ENCODE measurements around the gene CAPN5.

The CAPN5 gene

DNA sequence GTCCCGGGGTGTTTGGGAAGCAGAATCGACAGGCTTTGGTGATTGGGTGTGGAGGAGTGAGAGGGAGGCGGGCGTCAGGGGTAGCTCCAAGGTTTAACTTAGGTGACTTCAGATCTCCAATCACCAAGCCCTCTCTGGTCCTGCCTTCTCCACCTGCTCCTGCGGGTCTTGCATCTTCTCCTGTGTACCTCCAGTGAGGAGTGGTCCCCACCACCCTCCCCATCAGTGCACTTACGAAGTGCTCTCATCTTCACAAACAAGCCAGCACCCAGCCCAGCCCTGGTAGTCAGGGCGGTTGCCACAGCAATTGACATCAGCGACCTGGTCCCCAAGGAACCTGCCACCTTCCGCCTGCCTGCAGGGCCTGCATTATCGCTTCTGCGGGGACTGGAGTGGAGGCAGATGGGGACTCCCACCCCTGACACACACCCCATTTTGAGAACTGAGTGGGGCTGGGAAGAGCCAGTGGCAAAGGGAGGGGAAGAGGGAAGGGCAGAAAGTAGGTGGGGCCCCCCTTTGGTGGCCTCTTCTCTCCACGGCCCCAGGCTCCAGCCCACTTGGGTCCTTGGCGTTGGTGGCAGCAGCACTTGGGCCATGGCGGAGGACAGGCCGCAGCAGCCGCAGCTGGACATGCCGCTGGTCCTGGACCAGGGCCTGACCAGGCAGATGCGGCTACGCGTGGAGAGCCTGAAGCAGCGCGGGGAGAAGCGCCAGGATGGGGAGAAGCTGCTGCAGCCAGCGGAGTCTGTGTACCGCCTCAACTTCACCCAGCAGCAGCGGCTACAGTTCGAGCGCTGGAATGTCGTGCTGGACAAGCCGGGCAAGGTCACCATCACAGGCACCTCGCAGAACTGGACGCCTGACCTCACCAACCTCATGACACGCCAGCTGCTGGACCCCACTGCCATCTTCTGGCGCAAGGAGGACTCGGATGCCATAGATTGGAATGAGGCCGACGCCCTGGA lies 35.8 kb downstream of the CAPN5 start, which contains the start of gene OMP:
Gene OMP (plus strand): TSS at position 595 of the 965 bp plus-strand sequence. CDS start 0 bp downstream, at position 595.
- DNase-seq = no peak

DNA sequence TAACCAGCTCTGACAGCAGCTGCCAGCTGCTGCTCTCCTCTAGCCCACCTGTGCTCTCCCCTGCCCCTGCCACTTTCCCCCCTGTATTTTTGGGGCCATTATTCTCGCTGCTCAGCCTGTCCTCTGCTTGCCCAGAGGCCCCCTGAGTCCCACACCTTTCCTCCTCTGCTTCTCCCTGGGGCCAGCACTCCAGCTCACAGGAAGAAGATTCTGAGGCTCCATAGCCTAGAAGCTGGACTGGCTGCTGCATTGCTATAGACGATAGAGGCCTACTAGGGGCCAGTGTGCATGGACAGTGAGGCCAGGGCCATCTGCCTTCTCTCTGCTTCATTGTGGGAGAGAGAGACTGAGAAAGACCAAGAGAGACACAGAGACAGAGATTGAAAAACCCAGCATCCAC lies 36.5 kb downstream of the CAPN5 start:
- no peak for DNase-seq

DNA sequence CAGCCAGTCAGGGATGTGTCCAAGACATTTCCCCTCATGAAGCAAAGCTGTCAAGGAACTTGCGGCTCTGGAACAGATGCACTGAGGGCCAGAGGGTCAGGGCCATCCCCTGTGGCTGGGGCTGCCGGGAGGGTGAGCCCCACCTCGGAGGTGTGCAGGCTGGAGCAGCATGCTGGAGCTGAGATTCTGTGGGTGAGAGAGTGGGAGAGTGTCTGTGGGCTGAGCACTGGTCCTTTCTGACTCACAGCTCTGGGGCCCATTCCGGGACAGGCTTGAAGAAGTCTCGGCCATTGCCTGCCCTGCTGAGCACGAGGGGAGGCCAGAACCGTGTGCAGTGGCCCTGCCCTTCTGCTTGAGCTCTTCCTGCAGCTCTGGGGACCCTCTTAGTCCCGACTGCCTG lies 38.0 kb downstream of the CAPN5 start:
- no peak for DNase-seq

DNA sequence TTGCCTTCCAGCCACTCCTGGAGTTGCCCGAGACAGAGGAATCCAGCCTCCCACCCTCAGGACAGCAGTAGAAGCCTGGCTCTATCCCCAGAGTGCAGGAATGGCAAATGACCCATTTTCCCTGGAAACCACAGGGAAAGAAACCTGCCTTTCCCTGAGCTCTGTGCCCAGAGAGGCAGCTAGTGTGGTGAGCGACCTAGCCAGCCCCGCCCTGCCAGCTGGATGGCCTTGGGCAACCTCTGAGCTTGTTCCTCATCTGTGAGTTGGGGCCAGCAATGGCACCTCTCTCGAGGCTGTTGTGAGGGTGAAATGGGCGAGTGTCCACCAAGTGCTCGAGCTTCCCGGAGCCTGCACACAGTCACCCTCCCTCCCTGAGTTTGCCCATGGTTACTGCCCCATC lies 39.5 kb downstream of the CAPN5 start:
- DNase-seq = peak; percentile 25

DNA sequence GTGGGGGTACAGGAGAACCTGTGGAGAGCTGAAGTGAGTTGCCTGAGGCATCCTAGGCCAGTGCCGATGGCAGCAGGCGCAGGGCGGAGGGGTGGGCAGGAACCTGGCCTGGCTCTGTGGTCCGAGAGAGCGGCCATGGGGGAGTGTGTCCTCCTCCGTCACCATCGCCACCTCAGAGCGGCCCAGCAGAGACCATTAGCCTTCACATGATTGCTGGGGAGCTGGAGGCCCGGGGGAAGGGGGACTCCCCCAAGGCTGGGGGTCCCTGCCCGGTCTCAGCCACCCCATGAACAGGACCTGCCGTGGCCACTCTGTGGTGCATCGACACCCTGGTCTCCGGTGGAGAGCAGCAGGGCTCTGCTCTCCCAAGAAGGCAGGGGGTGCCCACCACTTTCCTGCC lies 40.0 kb downstream of the CAPN5 start:
- no peak for DNase-seq

DNA sequence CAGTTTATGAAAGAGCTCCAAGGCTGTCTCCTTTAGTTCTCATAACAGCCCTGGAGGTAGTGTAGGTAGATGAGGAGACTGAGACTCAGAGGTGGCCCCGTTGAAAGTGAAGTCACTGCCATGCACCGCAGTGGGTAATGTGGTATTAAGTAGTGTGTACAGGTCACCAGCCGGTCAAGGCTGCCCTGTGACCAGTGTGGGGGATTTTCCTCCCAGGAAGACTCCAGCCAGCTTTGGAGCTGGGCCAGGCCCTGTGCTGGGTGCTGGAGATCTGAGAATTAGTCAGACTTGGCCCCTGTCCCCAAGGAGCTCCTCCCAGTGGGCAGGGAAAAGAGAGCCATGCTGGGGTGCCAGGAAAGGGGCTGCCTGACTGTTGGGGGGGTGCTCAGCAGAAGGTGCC lies 41.2 kb downstream of the CAPN5 start:
- DNase-seq = no peak

DNA sequence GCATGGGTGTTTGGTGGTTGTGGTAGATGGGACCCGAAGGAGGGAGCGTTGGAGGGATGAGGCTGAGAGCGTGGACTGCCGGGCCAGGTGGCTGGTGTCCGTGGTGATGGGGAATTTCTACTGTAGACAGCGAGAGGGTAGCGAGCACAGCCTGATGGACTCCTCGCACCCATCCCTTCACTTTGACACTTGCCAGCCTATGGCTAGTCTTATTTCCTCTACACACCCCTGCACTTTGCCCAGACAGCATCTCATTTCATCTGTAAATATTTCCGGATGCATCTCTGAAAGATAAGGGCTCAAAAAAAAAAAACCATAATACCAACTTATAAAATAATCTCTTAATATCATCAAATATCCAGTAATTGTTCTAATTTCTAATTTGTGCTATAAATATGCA lies 41.7 kb downstream of the CAPN5 start:
- DNase-seq = no peak

DNA sequence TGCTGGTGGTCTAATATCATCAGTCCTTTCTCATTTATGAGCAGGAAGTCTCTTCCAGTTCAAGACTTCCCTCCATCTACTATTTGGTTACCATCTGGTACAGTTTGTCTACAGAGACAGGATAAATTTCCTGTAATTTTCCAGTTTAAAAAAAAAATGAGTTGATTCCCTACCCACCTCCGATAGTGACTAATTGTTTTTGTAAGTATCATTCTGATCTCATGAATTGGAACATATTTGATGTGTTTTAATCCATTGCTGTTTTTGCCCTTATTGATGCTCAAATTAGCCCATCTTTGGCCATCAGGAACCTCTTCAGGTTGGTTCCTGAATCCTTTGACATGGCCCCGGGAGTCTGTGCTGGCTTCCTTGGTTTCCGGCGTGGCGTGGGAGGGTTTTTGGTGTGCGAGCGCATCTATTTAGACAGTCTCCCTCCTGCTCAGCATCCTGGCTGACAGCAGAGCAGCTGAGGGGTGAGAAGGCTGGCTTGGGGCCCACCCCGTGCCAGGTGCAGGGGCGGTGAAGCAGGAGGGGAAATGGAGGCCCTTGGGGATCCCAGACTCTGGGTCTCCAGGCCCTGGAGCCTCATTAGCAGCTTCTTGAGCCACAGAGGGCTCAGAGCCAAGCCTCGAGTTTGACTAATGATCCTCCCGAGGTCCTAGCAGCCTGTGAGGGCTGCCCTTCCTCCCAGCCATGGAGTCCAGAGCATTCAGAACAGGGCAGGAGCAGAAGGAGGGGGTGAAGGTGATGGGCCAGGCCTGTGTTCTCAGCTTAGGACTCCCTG lies 42.7 kb downstream of the CAPN5 start:
- no peak for DNase-seq

DNA sequence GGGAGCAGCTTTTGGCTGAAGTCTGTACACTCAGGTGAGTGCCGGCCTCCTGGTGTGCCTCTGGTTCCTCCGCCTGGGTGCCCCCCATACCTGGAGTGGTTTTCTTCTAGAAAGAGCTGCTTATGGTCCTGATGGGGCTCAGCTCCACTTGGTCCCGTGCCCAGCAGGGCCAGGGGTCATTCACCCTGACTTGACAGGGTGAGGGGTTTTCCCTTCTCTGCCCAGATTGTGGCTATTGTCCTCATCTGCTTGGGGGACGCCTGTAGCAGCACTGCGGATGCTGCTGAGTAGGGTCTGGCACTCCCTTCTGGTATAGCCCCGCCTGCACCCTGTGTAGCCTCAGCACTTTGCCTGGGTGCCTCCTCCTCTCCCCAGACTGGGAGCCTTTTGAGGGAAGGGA lies 44.1 kb downstream of the CAPN5 start:
- DNase-seq = no peak

DNA sequence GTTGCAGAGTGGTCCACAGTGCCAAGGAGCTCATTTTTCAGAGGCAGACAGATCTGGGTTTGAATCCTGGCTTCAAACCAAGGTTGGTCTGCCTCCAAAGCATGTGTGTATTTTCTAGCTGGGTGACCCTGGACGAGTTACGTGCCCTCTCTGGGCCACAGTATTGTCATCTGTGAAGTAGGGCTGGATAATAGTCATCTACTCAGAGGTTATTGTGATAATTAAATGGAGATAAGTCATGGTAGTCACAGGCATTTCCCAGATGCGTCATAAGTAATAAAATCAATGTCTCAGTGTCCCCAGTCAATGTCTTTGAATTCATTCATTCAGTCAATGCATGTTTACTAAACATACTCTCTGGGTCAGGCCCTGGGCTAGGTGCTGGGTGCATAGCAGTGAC lies 44.5 kb downstream of the CAPN5 start:
- no peak for DNase-seq

DNA sequence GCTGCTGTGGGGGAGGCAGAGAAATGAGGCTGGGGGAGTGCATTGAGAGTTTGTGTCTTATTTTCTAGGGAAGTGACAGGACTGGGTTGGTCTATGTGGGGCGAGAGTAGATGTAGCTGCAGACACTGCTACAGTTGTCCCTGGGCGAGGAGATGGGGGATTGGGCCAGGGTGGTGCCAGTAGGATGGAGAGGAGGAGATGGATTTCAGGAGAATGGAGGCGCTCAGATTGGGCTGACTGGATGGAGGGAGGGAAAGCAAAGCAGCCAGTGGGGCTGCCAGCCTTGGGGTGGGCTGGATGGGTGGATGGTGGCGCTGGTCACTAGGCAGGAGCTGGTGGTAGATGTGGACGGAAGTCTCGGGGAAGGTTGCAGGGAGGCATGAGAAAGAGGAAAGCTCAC lies 45.2 kb downstream of the CAPN5 start:
- no peak for DNase-seq

DNA sequence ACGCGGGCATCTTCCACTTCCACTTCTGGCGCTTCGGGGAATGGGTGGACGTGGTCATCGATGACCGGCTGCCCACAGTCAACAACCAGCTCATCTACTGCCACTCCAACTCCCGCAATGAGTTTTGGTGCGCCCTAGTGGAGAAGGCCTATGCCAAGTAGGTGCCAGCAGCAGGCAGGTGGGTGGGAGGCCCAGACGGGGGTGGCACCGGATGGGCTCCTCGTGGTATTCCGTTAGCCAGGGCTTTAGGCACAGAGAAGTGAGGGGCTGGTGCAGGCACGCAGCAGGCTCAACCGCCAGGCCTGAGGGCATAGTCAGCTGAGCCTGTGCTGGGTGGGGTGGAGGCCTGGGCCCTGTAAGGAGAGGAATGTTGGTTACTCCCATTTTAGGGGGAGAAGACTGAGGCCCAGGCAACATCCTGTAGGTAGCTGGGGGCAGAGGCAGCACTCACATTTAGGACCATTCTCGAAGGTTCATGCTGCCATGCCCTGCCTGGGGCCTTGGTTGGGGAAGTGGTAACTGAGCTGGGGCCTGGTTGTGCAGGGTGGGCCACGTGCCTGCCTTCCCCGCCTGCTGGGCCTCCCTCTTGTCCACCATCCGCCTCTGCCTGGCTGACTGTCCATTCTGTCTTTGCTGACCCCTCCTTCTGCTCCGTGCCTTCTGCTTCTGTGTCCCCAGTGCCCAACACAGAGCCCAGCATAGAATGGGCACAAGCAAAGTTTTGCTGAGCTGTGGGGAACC lies 46.0 kb downstream of the CAPN5 start:
- DNase-seq = no peak

DNA sequence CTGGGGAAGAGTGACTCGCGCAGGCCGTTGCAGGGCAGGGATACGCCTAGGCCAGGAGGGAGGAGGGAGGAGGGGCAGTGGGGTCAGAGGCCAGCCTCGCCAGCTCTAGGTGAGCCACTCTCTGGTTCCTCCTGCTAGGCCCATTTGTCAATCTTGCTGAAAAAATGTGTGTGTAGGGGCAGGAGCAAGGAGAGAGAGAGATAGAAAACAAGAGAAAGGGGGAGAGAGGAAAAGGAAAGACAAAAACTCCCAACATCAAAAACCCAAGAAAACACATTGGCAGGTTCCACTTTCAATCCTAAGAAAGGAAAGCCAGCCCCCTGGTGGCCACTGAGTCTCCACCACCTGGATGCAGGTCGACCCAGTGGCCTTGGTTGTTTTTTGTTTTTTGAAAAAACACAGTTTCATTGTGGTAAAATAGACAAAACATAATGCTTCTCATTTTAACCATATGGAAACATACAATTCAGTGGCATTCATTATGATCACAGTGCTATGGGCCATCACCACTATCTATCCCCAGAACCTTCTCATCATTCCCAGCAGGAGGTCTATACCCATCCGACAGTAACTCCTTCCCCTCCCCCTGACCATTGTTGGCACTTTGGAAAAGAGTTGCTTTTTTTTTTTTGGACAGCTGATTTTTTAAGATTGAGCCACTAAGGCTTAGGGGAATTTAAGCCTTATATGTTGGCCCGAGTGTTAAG lies 46.8 kb downstream of the CAPN5 start:
- DNase-seq = peak; percentile 79

DNA sequence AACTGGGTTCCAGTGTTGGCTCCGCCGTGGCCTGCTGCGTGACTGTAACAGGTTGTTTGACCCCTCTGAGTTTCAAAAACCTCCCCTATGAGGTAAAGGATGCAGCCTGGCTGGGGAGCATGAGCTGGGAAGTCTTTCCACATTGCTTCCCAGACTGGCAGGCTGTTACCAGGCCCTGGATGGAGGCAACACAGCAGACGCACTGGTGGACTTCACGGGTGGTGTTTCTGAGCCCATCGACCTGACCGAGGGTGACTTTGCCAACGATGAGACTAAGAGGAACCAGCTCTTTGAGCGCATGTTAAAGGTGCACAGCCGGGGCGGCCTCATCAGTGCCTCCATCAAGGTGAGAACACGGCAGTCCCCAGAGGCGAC lies 47.3 kb downstream of the CAPN5 start:
- no peak for DNase-seq

DNA sequence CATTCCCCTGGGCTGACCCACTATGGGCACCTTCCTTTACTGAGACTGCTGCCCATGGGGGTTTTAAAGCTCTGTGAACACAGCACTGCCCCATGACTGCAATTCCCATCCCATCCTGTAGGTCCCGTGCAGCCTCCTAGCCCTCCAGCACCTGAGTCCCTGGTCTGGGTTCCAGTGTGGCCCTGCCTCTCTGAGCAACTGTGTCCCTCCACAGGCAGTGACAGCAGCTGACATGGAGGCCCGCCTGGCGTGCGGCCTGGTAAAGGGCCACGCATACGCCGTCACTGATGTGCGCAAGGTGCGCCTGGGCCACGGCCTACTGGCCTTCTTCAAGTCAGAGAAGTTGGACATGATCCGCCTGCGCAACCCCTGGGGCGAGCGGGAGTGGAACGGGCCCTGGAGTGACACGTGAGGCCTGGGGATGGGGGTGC lies 48.4 kb downstream of the CAPN5 start:
- peak; percentile 45 for DNase-seq

DNA sequence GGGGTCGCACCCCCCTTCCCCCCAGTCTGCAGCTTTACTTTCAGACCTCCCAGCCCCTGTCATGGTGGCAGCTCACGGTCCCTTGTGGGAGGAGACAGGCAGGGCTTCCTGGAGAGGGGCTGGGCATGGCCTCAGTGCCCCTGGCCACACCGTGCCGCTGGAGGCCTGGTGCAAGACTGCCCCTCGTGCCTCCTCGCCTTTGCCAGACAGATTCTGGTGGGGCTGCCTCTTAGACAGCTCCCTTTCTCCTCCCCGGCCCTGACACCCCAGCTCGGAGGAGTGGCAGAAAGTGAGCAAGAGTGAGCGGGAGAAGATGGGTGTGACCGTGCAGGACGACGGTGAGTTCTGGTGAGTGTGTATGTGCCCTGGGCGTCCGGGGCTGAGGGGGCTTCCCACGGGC lies 49.2 kb downstream of the CAPN5 start:
- no peak for DNase-seq

DNA sequence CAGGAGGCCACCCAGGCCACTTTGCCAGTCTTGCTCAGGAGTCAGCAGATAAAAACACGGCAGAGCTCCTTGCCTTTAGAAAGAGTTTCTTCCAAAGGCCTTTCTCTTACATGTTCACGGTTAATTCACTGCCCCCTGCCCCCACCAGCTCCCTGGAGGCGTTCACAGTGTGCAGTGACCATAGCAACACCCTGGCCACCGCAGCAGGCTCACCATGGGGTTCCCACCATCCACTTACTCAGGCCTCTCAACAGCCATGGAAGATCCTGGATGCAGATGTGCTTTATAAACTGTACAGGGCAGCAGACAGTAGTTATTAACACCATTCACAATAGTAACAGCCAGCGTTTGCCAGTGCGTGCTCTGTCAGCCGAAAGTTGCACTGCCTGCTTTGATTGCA lies 50.7 kb downstream of the CAPN5 start:
- DNase-seq = no peak

DNA sequence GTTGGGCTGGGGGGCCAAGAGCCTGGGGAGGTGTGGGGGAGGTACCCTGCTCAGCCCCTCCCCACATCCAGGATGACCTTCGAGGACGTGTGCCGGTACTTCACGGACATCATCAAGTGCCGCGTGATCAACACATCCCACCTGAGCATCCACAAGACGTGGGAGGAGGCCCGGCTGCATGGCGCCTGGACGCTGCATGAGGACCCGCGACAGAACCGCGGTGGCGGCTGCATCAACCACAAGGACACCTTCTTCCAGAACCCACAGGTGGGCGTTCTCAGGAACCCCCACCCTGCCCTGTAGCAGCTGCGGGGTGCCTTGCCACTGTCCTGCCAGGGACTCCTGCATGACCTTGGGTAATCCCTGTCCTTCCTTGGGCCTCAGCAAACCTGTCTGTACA lies 51.3 kb downstream of the CAPN5 start:
- DNase-seq = no peak

DNA sequence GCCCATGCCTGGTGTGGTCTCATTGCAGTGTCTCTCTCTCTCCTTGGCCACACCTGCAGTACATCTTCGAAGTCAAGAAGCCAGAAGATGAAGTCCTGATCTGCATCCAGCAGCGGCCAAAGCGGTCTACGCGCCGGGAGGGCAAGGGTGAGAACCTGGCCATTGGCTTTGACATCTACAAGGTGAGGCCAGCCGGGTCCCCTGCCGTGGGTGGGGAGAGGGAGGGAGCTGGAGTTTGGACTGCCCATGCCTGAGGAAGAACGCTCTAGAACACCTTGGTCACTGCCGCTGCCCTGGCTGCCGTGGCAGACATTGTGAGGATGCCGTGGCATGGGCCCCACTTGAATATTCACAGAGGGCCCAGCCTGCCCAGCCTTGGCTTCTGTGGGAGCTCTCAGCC lies 52.2 kb downstream of the CAPN5 start:
- no peak for DNase-seq

DNA sequence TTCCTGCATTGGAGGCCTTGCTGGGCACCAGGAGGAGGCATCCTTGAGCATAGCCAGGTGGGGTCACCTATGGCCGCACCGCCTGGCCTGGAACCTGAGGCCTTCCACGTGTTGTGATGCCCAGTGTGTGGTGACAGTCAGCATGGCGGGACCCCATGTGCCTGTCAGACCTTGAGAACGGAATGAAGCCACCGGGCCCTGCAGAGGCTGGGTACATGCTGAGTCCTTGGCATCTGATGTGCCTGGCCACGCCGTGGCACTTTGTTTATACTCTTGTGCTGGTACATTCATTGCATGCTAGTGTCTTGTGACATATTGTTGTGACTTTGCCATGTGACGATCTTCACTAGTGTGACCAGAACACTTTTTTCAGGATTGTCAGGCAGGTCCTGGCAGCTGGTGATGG lies 52.8 kb downstream of the CAPN5 start:
- DNase-seq = no peak

DNA sequence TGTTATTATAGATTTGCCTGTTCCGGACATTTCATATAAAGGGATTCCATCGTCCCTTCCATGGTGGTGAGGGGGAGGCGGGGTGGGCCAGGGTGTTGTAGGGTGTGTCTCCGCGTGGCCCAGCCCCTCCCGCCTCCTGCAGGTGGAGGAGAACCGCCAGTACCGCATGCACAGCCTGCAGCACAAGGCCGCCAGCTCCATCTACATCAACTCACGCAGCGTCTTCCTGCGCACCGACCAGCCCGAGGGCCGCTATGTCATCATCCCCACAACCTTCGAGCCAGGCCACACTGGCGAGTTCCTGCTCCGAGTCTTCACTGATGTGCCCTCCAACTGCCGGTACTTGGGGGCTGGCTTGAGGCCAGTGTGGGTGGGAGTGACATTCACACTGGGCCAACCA lies 53.8 kb downstream of the CAPN5 start:
- no peak for DNase-seq

DNA sequence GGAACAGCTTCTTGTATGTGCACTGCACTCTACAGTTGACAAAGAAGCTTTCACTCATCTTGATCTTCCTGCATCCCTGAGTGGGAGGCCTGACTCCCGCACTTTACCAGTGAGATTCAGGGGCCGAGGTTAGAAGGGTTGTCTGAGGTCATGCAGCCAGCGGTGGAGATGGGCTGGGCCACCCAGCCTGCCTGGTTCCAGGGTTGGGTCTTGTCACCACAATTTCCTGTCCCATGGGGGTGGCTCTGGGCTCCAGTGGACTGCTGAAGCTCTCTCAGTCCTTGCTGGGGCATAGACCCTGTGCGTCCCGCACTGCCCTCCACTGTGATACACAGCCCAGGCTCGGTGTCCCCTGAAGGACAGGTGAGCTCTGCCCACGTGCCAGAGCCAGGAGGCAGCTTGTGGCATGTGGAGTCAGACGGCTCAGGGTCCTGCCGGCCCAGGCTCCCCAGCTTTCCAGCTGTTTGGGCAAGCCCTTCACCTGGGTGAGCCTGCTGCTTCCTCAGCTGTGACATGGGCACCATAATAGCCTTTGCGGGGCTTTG lies 54.4 kb downstream of the CAPN5 start:
- DNase-seq = no peak
